IMR-90 (cell line): ENCODE measurements around the gene ATXN1. TPM values are rescaled to one million over a fixed set of nuclear protein-coding genes. Genes with fewer than 3 reads are reported as not detected.

ENCODE experiments used
- ATAC-seq: fragments of 200-7000 bp; cut with Tn5 transposase; 2 replicates; pipeline ENCODE4 v1.9.1; 2020; ENCODE audit warnings: low read depth, mild to moderate bottlenecking, moderate library complexity
- BruUV-seq: library from RNA; stranded (reverse); fragments of 400-500 nt; replicated peaks from 2 replicates; lab custom pipeline; 2021; lab: Mats Ljungman, UMichigan
- CTCF ChIA-PET: fragments of 300-600 bp; formaldehyde crosslinking; extraction: SDS; loops from one replicate; lab custom pipeline; 2021; ENCODE audit warnings: antibody characterized with exemption; lab: Yijun Ruan, JAX
- POLR2A ChIA-PET: fragments of 300-600 bp; sonication (Branson Sonifier 250); formaldehyde crosslinking; loops from one replicate; lab custom pipeline; 2022; ENCODE audit warnings: antibody characterized with exemption; ENCODE audit not compliant: unreplicated experiment; lab: Charles Lee
- DNase-seq: peaks from one replicate; pipeline ENCODE4 v3.0.0; 2013
- H2AFZ ChIP-seq: replicated peaks from 2 replicates; pipeline ENCODE3; 2013; ENCODE audit warnings: low read length, mild to moderate bottlenecking; ENCODE audit not compliant: poor library complexity
- H2AK5ac ChIP-seq: 2 replicates; pipeline ENCODE4 v1.6.1; 2013; ENCODE audit warnings: low read depth, low read length, inconsistent platforms
- H2AK9ac ChIP-seq: replicated peaks from 2 replicates; pipeline ENCODE3; 2013; ENCODE audit warnings: mild to moderate bottlenecking, low read depth, low read length, moderate library complexity; ENCODE audit not compliant: poor library complexity
- H2BK120ac ChIP-seq: 2 replicates; pipeline ENCODE4 v1.6.1; 2013; ENCODE audit warnings: low read depth, low read length, inconsistent platforms
- H2BK15ac ChIP-seq: 3 replicates; pipeline ENCODE4 v1.6.1; 2013; ENCODE audit warnings: low read depth, low read length, inconsistent platforms
- H2BK20ac ChIP-seq: 2 replicates; pipeline ENCODE4 v1.6.1; 2013; ENCODE audit warnings: low read depth, mild to moderate bottlenecking, inconsistent platforms, low read length, moderate library complexity
- H2BK5ac ChIP-seq: 2 replicates; pipeline ENCODE4 v1.6.1; 2013; ENCODE audit warnings: mild to moderate bottlenecking, low read depth, low read length, inconsistent platforms; ENCODE audit not compliant: poor library complexity, severe bottlenecking
- H3K14ac ChIP-seq: replicated peaks from 2 replicates; pipeline ENCODE4 v1.6.1; 2013; ENCODE audit warnings: low read depth, low read length, inconsistent platforms
- H3K18ac ChIP-seq: 2 replicates; pipeline ENCODE4 v1.6.1; 2013; ENCODE audit warnings: low read depth, low read length, control low read depth
- H3K23ac ChIP-seq: 2 replicates; pipeline ENCODE4 v1.6.1; 2013; ENCODE audit warnings: low read depth, low read length, inconsistent platforms
- H3K27ac ChIP-seq: 2 replicates; pipeline ENCODE4 v1.5.1; 2013; ENCODE audit warnings: mild to moderate bottlenecking, control low read depth, low read length; ENCODE audit not compliant: insufficient read depth
- H3K27me3 ChIP-seq: 2 replicates; pipeline ENCODE4 v1.6.1; 2013; ENCODE audit warnings: low read length; ENCODE audit not compliant: control insufficient read depth, insufficient read depth
- H3K36me3 ChIP-seq: 2 replicates; pipeline ENCODE4 v1.6.1; 2013; ENCODE audit warnings: low read length, mixed read lengths; ENCODE audit not compliant: control insufficient read depth, insufficient read depth
- H3K4ac ChIP-seq: 2 replicates; pipeline ENCODE4 v1.6.1; 2013; ENCODE audit warnings: low read depth, low read length, inconsistent platforms
- H3K4me1 ChIP-seq: 2 replicates; pipeline ENCODE4 v1.6.1; 2013; ENCODE audit warnings: low read length, mixed read lengths; ENCODE audit not compliant: control insufficient read depth, insufficient read depth
- H3K4me2 ChIP-seq: 2 replicates; pipeline ENCODE4 v1.6.1; 2013; ENCODE audit warnings: low read depth, mild to moderate bottlenecking, control low read depth, low read length, moderate library complexity
- H3K4me3 ChIP-seq: 2 replicates; pipeline ENCODE4 v1.5.1; 2013; ENCODE audit warnings: low read depth, mild to moderate bottlenecking, control low read depth, low read length, moderate library complexity; ENCODE audit not compliant: insufficient read depth
- H3K56ac ChIP-seq: 2 replicates; pipeline ENCODE4 v1.6.1; 2013; ENCODE audit warnings: low read length, inconsistent platforms; ENCODE audit not compliant: insufficient read depth; ENCODE audit errors: extremely low read depth
- H3K79me1 ChIP-seq, 2 experiments: 2 replicates each; pipeline ENCODE4 v1.6.1; 2013; ENCODE audit warnings: low read length in 2 of 2, inconsistent platforms in 1 of 2, low read depth in 1 of 2
- H3K9ac ChIP-seq: 2 replicates; pipeline ENCODE4 v1.6.1; 2013; ENCODE audit warnings: low read depth, low read length, control low read depth
- H3K9me1 ChIP-seq: 2 replicates; pipeline ENCODE4 v1.6.1; 2013; ENCODE audit warnings: low read length, inconsistent platforms; ENCODE audit not compliant: insufficient read depth
- H3K9me3 ChIP-seq: 2 replicates; pipeline ENCODE4 v1.6.1; 2013; ENCODE audit warnings: low read length; ENCODE audit not compliant: control insufficient read depth, insufficient read depth
- H4K20me1 ChIP-seq: 2 replicates; pipeline ENCODE4 v1.6.1; 2013; ENCODE audit warnings: low read length, inconsistent platforms; ENCODE audit not compliant: insufficient read depth
- H4K5ac ChIP-seq: 2 replicates; pipeline ENCODE4 v1.6.1; 2013; ENCODE audit warnings: mild to moderate bottlenecking, low read depth, low read length, control low read depth
- H4K8ac ChIP-seq, 2 experiments: 2 replicates each; pipeline ENCODE4 v1.6.1; 2013; ENCODE audit warnings: low read depth in 2 of 2, low read length in 2 of 2, control low read depth in 1 of 2, inconsistent platforms in 1 of 2
- H4K91ac ChIP-seq: 2 replicates; pipeline ENCODE4 v1.6.1; 2013; ENCODE audit warnings: low read depth, low read length, inconsistent platforms; ENCODE audit not compliant: insufficient read depth
- BHLHE40 ChIP-seq: fragments of 150-350 bp; IDR thresholded peaks from 2 replicates; pipeline ENCODE4 v1.6.1; 2016; ENCODE audit warnings: mild to moderate bottlenecking, low read depth, low read length
- CEBPB ChIP-seq: IDR thresholded peaks from 2 replicates; pipeline ENCODE4 v1.6.1; 2012; ENCODE audit warnings: low read depth, low read length, improper control_type of control experiment
- CHD1 ChIP-seq: IDR thresholded peaks from 2 replicates; pipeline ENCODE4 v1.6.1; 2012; ENCODE audit warnings: low read depth, low read length, improper control_type of control experiment
- CTCF ChIP-seq: conservative IDR thresholded peaks from 2 replicates; pipeline ENCODE4 v1.5.1; 2012; ENCODE audit warnings: mild to moderate bottlenecking, low read depth, low read length, improper control_type of control experiment
- ELK1 ChIP-seq: fragments of 150-350 bp; IDR thresholded peaks from 2 replicates; pipeline ENCODE4 v1.6.1; 2016; ENCODE audit warnings: low read depth, mild to moderate bottlenecking, low read length, moderate library complexity, borderline replicate concordance
- FOS ChIP-seq: fragments of 150-350 bp; IDR thresholded peaks from 2 replicates; pipeline ENCODE4 v1.6.1; 2016; ENCODE audit warnings: low read depth, low read length
- MAFK ChIP-seq: IDR thresholded peaks from 2 replicates; pipeline ENCODE4 v1.6.1; 2012; ENCODE audit warnings: low read depth, low read length, improper control_type of control experiment
- MAZ ChIP-seq: IDR thresholded peaks from 2 replicates; pipeline ENCODE4 v1.6.1; 2012; ENCODE audit warnings: low read depth, mild to moderate bottlenecking, low read length, improper control_type of control experiment, moderate library complexity, borderline replicate concordance
- MXI1 ChIP-seq: IDR thresholded peaks from 2 replicates; pipeline ENCODE4 v1.6.1; 2012; ENCODE audit warnings: low read depth, mild to moderate bottlenecking, low read length, moderate library complexity, borderline replicate concordance
- NFE2L2 ChIP-seq: fragments of 150-350 bp; IDR thresholded peaks from 2 replicates; pipeline ENCODE4 v1.6.1; 2016; ENCODE audit warnings: low read depth, mild to moderate bottlenecking, low read length
- RAD21 ChIP-seq: IDR thresholded peaks from 2 replicates; pipeline ENCODE4 v1.6.1; 2012; ENCODE audit warnings: low read length, improper control_type of control experiment
- RFX5 ChIP-seq: IDR thresholded peaks from 2 replicates; pipeline ENCODE4 v1.8.0; 2012; ENCODE audit warnings: low read depth, mild to moderate bottlenecking, low read length, moderate library complexity
- SMC3 ChIP-seq: fragments of 150-350 bp; IDR thresholded peaks from 2 replicates; pipeline ENCODE4 v1.6.1; 2016; ENCODE audit warnings: low read depth, mild to moderate bottlenecking, antibody characterized with exemption, low read length, moderate library complexity
- USF2 ChIP-seq: fragments of 150-350 bp; IDR thresholded peaks from 2 replicates; pipeline ENCODE4 v1.6.1; 2017; ENCODE audit warnings: mild to moderate bottlenecking, antibody characterized with exemption, low read length, low read depth
- WGBS, 2 experiments: methylation state at CpG; one replicate each; pipeline versions ENCODE4 v1.1.5 to v1.1.7; 2013; ENCODE audit warnings: missing lambda C conversion rate in 2 of 2; ENCODE audit not compliant: insufficient read length in 1 of 2; ENCODE audit errors: extremely low coverage in 2 of 2; 5-methylcytosine and 5-hydroxymethylcytosine counted together
- dilution Hi-C: fragments of 300-500 bp; cut with HindIII; formaldehyde crosslinking; loops from one replicate; pipeline ENCODE4 v1.14.3; 2018; ENCODE audit warnings: low sequenced_read_pairs; ENCODE audit not compliant: unreplicated experiment
- in situ Hi-C: fragments of 300-500 bp; cut with MboI; formaldehyde crosslinking; loops from 3 replicates; pipeline ENCODE4 v1.14.3; 2019; ENCODE audit warnings: low sequenced_read_pairs, inconsistent platforms, mixed read lengths
- intact Hi-C: fragments of 100-400 bp; cut with micrococcal nuclease; formaldehyde crosslinking; loops from 2 replicates; pipeline ENCODE4 v1.10.0; 2022
- polyA plus RNA-seq, 3 experiments: library from polyadenylated mRNA; depleted of rRNA; stranded (reverse); fragments of >200 nt; gene quantifications; 2 replicates each; pipeline ENCODE4 v1.2.3, GENCODE V29; 2012; ENCODE audit warnings: low replicate concordance in 1 of 3
- total RNA-seq: library from RNA; depleted of rRNA; stranded (reverse); fragments of >200 nt; gene quantifications from 2 replicates; pipeline ENCODE4 v1.2.3, GENCODE V29; 2012

ATXN1 gene
- total and polyA plus RNA-seq, 2 of the 4 experiments (the other 2 are of a cell fraction), result 7.3 to 11.1 TPM

- no TSS peak for BruUV-seq
- Histone ChIP-seq H2BK20ac (no peak overlapping the region; the same call in 1 of the 2 replicates), H3K23ac (peak overlapping the region; percentile 1), H4K8ac (no peak overlapping the region), H2AK5ac (peak overlapping the region; percentile 76; the same call in 1 of the 2 replicates), H3K4ac (peak overlapping the region; percentile 49; the same call in 1 of the 2 replicates), H3K79me1 (peaks cover 3 to 47% of the 10 kb centered on the region in 2 experiments), H3K4me1 (peaks cover 20% of the 10 kb centered on the region), H3K9me1 (peaks cover 10% of the 10 kb centered on the region), H2AK9ac (no peak overlapping the region), H3K14ac (no peak overlapping the region), H3K18ac (no peak overlapping the region), H2BK15ac (peak overlapping the region; percentile 43; the same call in 1 of the 3 replicates), H3K4me3 (no peak overlapping the region), H4K5ac (no peak overlapping the region), H2BK5ac (peak overlapping the region; percentile 55), H3K27ac (peak overlapping the region; percentile 45; the same call in 1 of the 2 replicates), H4K91ac (no peak overlapping the region), H3K56ac (no peak overlapping the region), H3K36me3 (no peaks in the 10 kb centered on the region), H2AFZ (no peak overlapping the region), H4K20me1 (peaks cover 17% of the 10 kb centered on the region; the same call in 1 of the 2 replicates), H3K27me3 (no peaks in the 10 kb centered on the region), H2BK120ac (no peak overlapping the region), H3K9ac (no peak overlapping the region), H3K4me2 (peak overlapping the region; percentile 79; the same call in 1 of the 2 replicates), H3K9me3 (no peaks in the 10 kb centered on the region)
- in situ Hi-C loops, result no loop called here
- DNase-seq, result peak; percentile 96
- WGBS, 2 experiments, result no CpG with 5 or more reads among the region's 8 CpGs
- POLR2A ChIA-PET, result no interaction called here
- peak; percentile 81 for ATAC-seq
- dilution Hi-C loops, result no loop called here
- intact Hi-C loops, result no loop called here
- CTCF ChIA-PET, result interaction anchor here (1.3 kb wide), 2 partner anchors 42 to 83 kb away, joined by 3 to 6 read pairs; no protein-coding TSS in a partner anchor
- TF ChIP-seq USF2 (peak; percentile 86), NFE2L2 (0 out of 2 replicates have a peak, but pooled peaks have one; percentile 11), FOS (peak; percentile 95), MAZ (no peak), CEBPB (peak; percentile 99), ELK1 (no peak), CHD1 (no peak), CTCF (no peak), MAFK (peak; percentile 75), RAD21 (no peak), MXI1 (no peak), SMC3 (peak; percentile 25; the same call in 1 of the 2 replicates), RFX5 (no peak), BHLHE40 (peak; percentile 61)
Measured at GRCh38 chr6:16681260-16681873, 79.9 kb downstream of the ATXN1 start.
